Stimulated activated naive CD4-positive, alpha-beta T cell (primary cell): ENCODE measurements around the gene GRIK3.
"Not testable (repeated sequence)": the region's sequence is repeated elsewhere in the genome, so short reads cannot be mapped to it uniquely, and the experiment has no call there.

Source experiments
- DNase-seq, 6 experiments: peaks; one replicate each; lab custom pipeline; 2025; lab: John Stamatoyannopoulos, UW

GRIK3 gene

DNA sequence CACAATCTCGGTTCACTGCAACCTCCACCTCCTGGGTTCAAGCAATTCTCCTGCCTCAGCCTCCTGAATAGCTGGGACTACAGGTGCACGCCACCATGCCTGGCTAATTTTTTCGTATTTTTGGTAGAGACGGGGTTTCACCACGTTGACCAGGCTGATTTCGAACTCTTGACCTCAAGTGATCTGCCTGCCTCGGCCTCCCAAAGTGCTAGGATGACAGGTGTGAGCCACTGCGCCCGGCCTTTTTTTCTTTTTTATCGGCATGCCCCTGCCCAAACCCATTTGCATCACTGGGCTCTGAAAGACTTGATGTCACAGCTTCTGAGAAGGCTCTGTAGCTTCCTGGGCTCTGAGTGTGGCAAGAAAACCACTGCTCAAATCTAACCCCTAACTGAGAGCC is 125.0 kb downstream of the GRIK3 start:
- DNase-seq = not testable (repeated sequence)

DNA sequence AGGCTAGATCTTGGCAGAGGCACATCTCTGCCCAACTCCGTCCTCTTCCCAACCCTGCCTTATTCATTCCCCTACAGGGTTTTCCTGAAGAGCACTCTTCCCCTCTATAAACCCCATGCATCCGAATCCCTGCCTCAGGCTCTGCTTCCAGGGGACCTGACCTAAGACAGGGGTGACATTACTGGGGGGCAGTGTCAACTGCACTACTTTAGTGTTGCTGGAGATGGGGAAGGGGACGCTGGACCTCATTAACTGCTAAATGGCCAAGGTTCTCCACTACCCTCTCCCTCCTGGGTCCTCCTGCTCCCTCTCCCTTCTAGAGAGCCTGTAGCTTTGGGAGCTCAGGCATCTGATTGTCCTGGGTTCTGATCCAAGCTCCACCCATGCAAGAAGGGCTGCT is 126.2 kb downstream of the GRIK3 start:
- DNase-seq = no peak

DNA sequence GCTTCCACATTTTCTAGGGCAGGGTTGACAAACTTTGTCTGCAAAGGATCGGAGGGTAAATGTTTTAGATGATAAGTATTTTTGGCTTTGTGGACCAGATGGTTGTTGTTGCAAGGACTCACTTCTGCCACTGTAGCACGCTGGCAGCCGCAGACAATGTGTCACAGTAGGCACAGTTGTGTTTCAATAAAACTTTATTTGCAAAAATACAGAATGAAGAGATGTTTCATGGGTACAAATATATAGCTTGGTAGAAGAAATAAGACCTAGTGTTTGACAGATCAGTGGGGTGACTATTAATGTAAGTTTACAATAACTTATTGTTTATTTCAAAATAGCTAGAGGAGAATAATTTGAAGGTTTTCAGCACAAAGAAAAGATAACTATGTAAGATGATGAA is 127.8 kb downstream of the GRIK3 start:
- no peak for DNase-seq

DNA sequence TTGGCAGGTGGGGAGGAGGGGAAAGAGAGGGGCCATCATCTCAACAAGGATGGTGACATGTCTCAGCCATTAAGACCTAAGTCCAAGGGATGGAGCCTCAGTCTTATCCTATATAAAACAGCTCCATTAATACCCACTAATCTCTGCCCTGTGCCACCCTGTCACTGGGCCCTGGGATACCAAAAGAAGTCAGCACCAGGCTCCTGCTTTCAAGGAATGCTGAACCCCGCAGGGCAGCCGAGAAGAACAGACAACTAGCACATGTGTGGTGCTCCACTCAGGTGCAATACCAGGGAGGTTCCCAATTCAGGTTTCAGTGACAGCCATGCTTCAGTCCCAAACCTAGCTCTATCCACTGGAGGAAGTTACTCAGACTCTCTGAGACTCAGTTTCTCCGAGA is 128.4 kb downstream of the GRIK3 start:
- DNase-seq = no peak

DNA sequence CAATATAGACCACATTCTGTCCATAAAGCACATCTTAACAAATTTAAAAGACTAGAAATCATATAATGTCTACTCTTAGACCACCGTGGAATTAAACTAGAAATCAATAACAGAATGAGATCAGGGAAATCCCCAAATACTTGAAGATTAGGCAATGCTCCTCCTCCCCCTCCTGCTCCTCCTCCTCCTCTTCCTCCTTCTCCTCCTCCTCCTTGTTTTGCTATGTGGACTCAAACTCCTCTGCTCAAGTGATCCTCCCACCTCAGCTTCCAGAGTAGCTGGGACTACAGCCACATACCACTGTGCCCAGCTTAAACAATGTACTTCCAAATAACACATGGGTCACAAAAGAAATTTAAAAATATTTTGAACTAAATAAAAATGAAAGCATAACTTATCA is 134.2 kb downstream of the GRIK3 start:
- no peak for DNase-seq

DNA sequence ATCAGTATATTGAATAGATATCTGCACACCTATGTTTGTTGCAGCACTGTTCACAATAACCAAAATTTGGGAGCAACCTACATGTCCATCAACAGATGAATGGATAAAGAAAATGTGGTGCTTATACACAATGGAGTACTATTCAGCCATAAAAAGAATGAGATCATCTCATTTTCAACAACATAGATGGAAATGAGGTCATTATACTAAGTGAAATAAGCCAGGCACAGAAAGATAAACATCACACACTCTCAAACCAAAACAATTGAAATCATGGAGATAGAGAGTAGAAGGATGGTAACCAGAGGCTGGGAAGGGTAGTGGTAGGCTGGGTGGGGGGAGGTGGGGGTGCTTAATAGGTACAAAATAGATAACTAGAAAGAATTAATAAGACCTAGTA is 136.5 kb downstream of the GRIK3 start:
- DNase-seq = not testable (repeated sequence)

DNA sequence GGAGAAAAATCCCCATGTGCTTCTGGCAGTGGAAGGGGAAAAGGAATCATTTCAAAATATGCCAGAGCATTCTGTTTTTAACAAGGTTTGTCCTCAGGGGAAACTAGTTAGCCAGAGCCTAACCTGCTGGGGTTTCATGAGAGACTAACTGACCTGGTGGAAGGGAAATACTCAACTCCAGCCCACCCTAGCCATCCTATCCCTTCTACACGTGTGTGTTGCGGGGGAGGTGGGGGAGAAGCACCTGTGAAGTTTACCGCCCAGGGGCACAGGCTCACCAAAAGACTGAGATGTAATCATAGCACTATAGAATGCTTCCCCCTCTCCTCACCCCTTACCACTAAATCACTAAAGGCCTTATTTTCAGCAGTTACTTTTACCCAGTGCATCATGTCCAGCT is 139.5 kb downstream of the GRIK3 start:
- no peak for DNase-seq

DNA sequence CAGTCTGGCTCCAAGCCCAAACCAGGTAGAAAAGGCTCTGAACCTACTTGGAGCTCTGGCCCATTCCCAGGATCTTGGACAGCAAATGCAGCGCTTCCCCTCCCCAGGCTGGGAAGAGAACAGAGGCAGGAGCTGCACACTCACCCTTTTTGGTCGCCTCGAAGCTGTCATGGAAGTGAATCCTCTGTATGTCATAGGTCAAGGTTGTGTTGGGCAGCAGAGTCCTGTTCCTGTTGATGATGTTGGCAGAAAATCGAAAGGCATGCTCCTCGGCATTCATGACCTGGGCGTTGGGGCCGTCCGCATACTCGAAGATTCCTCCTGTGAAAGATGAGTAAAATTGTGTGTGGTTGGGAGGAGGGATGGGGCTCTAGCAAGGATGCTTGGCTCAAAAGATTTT is 143.5 kb downstream of the GRIK3 start:
- no peak for DNase-seq

DNA sequence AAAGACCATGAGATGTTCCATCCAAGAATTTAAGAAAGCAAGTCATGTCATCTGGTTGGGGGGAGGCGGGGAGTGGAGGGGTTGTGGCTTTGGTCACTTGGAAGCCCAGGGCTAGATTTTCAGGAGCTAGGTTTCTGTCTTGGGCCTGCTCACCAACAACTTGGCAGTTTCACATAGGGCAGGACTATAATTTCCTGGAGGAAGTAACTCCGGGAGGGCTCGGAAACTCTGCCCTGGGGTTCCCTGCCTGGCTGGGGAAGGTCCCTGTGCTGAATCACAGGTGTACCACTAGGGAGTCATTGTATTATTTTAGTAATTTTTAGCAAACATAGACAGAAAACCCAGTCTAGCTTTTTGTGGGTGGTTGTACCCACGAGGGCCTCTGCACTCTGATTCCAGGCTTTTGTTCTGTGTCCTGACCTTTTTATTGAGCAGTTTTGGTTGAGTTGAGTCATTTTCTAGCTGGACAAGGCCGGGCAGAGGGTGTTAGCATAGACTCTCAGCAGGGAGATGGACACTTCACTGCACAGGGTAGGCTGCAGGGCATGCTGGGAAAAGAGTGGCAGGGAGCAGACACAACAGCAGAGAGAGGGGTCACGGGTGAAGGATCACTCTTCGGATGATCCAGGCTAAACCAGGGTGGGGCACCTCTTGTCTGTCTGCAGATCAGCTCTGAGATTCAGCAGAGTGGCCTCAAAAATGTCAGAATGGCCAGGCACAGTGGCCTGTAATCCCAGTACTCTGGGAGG is 144.7 kb downstream of the GRIK3 start:
- no peak for DNase-seq

DNA sequence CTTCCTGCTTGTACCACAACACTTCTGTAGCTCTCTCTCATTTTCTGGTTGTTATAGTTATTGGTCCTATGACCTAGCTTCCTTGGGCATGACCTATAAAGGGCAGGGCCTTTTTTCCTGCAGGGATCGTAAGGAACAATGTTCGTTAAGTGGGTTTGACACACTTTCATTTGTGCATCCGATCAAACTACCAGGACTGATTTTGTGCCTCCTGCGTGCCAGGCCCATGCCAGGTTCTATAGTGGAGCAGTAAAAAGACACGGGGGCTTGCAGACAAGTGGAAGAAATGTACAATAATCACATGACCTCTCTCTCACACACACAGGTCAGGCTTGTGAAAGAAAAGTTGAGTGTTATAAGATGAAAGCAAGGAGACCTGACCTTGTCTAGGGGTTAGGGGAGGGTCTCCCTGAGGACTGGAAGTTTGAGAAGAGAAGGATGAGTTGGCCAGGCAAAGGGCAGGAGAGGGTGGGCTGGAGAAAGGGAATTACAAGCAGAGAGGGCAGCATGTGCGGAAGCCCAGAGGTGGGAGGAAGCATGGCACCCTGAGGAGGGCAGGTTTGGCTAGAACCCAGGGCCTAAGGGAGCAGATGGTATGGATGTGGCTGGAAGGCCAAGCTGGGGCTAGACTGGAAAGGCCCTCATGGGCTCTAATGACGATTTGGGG is 145.4 kb downstream of the GRIK3 start:
- DNase-seq = no peak

DNA sequence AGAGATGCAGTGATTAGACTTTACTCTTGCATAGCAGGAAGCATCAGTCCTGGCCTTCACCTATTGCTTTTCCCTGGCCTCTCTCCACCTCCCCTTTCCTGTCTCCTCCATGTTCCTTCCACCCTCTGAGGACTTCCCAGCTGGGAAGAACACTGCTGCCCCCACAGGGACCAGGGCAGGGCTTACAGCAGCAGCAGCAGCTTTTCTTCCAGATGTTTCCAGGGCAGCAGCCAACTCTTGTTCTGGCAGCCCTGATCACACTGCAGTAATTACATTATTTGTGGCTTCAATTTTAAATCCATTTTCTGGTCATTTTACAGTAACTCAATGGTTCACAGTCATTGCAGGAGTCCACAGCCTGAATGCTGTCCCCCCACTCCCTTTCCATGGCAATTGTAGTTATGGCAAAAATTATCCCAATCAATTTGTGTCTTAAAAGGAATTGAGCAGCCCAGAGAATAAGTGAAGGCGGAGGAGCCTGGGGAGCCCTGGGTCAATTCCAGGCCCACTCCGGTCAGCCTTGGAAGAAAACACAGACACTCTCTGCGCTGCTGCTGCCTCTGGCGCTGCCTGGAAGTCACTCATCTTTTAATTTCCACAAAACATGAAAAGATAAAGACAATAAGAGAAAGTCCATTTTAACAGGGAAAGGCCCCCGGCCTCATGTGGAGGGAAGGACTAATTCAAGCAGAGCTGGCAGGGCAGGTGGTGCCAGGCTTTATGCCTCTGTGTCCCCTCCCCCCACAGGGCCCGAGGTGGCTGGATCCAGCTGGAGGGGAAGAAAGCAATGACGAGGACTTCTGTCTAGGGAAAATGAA is 148.6 kb downstream of the GRIK3 start:
- DNase-seq = no peak

DNA sequence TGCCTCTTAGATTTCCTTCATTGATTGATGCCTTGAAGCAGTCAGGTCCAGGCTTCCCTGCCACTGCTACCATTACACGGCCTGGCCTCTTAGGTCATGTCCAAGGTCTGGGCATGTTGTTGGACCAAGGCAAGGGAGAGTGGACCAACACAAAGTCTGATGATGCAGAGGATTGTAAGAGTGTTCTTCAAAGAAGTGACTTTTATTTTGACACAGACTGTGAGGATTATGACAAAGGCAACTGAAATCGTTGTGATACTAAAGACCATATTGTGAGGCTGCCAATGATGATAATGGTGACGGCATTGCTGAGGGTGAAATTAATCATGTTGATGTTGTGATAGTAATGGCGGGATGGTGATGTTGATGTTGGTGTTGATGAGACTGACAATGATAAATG is 149.5 kb downstream of the GRIK3 start:
- DNase-seq = no peak

DNA sequence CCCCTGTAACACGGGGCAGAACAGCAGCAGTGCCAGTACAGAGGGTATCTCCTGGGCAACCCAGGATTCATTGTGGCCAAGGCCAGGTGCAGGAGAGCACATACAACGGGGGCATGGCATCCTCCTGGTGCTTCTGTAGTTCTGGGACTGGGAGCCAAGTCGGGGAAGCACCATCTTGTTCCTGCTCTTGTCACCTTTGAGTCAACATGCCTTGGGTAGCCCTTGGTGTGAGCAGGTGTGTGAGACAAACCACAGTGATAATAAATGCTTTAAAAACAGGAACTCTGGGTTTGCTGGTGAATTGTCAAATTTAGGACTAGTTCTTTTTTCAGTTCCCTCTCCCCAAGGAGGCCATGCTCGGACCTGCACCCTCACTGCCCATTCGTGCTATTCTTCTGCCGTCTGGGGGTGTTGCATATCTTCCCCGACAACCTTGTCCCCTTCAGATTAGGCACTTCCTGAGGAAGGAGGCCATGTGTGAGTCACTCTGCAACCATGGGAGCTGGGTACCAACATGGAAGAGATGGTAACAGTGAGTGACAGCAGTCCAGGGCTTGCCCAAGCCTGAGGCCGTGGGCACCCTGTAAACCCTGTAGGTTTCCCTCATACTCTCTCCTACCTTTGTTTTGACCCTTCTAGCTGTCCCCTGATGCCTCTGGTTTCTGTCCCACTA is 150.2 kb downstream of the GRIK3 start:
- no peak for DNase-seq

DNA sequence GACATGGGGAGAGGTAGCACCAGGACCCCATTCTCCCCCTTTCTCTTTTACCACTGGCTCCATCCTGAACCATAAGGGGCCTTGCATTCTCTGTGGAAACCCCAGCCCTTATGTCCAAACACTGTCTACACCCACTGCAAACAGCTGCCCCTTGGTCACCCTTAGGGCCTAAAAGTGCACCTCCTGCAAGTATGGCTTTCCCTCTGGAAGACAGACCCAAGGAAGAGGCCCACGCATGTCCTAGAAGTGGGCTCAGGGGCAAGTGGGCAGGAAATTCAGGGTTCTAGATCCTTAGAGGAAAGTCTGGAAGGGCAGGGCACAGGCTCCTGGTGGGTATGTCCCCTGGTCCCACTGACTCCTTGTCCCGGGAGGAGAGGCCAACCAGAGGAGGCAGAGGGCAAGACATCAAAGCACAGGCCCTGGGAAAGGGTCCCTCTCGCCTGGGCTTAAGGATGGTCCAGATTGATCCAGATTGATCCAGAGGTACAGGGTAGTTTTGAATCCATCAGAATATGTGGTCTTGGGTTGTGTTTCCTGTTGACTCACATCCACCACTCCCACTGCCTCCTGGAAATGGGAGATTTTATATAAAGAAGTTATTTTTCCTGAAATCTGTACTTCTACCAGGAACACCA is 150.9 kb downstream of the GRIK3 start:
- no peak for DNase-seq

DNA sequence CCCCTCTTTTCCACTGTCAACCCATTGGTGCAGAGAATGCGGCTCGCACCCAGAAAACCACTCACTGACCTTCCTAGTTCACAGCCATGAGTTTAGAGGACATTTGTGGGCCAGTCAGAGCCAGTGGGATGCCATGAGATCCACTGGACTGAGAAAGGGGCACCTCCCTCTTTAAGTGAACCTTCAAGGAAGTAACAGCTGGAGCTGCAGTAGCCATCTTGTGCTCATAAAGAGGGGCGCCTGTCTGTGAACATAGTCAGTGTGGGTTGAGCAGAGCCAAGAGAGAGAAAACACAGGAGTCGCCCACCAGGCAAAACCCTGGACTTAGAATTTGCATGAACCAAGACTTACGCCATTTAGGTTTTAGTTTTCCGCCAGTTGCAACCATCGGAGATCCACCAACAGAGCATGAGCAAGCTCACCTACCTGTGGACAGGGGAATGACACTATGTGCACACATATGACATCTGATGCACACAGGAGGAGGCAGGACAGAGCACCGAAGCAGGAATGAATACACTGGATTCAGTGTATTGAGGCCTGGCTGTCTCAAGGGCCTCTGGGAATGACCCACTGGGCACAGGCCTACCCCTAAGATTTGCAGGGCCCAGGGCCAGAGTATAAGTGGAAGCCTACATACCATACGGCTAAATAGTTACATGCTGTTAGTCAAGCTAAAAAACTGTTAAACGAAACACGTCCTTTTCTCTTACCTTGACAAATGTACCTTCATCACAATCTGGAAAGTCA is 151.6 kb downstream of the GRIK3 start:
- DNase-seq = no peak

DNA sequence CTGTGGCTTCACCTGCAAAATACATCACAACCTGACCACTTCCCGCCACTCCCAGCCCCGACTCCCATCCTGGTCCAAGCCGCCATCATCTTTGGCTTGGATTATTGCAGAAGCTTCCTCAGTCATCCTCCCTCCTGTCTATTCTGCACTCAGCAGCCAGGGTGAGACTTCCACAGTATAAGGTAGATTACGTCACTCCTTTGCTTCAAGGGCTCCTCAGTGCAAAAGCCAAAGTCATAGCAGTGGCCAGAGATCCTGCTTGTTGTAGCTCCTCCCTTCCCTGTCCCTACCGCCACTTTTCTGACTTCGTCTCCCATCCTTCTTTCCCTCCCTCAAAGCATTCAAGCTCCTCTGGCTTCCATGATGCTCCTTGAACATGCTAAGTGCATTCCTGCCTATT is 152.8 kb downstream of the GRIK3 start:
- no peak for DNase-seq

DNA sequence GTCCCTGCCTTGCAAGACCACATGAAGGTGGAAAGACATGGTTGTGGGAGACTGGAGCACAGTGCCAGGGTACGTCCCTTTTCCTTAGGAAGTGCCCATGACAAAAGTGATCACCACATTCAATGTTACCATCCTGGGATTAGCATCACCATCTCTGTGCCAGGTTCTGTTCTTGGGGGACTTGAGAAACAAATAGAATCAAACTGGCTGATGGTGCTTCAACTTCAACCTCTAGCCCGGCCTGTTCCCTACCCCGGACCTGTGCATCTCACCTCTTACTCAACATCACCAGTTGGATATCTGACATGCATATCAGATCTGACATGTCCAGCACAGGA is 153.3 kb downstream of the GRIK3 start:
- no peak for DNase-seq

DNA sequence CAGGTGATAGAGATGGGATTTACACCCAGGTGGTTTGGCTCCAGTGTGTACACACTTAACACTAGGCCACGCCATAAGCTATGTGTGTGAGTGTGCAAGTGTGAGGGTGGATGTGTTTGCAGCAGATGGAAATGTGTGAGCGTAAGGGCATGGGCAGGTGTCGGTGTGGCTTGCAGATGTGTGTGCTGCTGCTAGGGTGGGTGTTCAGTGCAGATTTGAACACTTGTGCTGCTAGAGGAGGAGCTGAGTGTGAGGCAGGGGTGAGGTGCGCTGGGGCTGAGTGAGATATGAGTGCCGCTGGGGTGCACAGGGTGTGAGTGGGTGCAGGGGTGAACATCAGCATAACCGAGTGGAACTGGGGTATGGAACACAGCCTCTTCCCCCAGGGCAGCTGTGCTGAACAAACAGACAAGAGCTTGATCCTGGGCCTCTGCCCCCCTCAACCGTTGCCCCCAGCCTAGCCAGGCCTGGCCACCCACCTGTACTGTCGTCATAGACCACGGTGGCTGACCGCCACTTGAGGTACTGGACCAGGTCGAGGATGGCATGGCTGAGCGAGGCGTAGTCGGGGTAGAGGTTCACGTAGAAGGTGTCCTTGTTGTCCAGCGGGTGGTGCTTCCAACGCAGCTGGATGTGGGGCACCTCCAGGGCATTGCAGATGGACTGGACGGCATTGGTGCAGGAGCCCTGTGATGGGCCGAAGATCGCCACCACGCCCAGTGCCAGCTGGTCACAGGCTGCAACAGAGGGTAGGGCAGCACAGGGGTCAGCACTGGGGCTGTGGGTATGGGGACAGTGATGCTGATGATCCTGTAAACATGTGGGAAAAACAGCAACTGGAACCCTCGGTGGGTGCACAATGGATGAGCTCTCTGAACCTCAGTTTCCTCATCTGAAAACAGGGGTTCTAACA is 153.9 kb downstream of the GRIK3 start:
- no peak for DNase-seq

DNA sequence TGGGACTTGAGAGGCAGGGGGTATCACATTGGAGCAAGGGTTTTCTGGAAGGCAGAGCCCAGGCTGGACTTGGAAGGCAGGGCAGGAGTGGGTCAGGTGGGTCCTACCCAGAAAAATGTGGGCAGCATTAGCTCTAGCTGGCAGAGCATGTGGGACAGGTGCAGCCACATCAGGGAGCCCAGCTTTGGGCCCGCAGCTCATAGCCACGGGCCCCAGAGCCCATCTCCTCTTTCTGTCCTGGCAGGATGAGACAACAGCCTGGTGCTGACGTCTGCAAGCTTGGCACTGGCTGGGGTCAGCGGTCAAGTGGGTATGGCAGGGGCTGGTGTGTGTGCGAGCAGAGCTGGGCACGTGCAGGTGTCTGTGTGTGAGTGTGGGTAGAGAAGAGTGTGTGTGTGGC is 154.7 kb downstream of the GRIK3 start:
- DNase-seq = no peak

DNA sequence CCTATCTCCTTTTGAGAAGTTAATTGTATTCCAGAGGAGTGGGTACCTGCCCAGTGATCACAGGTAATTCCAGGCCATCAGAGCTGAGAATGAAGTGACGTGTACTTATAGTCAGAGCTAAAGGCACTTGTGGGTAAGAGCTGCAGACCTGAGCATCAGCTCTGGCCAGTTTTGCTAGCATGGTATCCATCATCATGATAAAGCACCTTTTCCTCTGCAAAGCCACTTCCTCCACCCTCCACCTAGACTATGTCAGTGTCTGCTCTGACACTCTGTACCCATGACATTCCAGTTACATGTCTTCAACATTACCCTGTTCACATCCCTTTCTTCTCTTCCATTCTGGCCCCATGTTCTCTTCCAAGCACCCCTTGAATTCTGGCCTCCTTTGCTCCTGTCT is 157.3 kb downstream of the GRIK3 start:
- no peak for DNase-seq
